RWPE2 (cell line): Measurements from ENCODE around the gene KMT2A.

Source experiments
- ATAC-seq: fragments of 200-7000 bp; cut with Tn5 transposase; 3 replicates; pipeline ENCODE4 v1.9.1; 2021; ENCODE audit warnings: low read depth
- DNase-seq: peaks from one replicate; pipeline ENCODE4 v3.0.0-alpha.2; 2020; ENCODE audit warnings: low spot score
- H3K27ac ChIP-seq: fragments of 450-650 bp; 2 replicates; pipeline ENCODE4 v1.5.1; 2017; ENCODE audit warnings: mild to moderate bottlenecking; ENCODE audit not compliant: poor library complexity, severe bottlenecking
- H3K27me3 ChIP-seq: fragments of 250-450 bp; sonication (Bioruptor Pico); 2 replicates; pipeline ENCODE4 v1.5.1; 2021; ENCODE audit warnings: mild to moderate bottlenecking, moderate library complexity; ENCODE audit not compliant: insufficient read depth, poor library complexity, severe bottlenecking
- H3K36me3 ChIP-seq: fragments of 250-450 bp; sonication (Bioruptor Pico); 2 replicates; pipeline ENCODE4 v1.5.1; 2020; ENCODE audit warnings: low read depth, mild to moderate bottlenecking, moderate library complexity
- H3K4me1 ChIP-seq: fragments of 250-450 bp; sonication (Bioruptor Pico); 2 replicates; pipeline ENCODE4 v1.5.1; 2021; ENCODE audit warnings: mild to moderate bottlenecking, moderate library complexity; ENCODE audit not compliant: insufficient read depth, poor library complexity, severe bottlenecking
- H3K4me3 ChIP-seq: fragments of 250-450 bp; sonication (Bioruptor Pico); 2 replicates; pipeline ENCODE4 v1.5.1; 2021; ENCODE audit warnings: mild to moderate bottlenecking, moderate library complexity; ENCODE audit not compliant: severe bottlenecking
- H3K9me3 ChIP-seq: fragments of 250-450 bp; sonication (Bioruptor Pico); 2 replicates; pipeline ENCODE4 v1.5.1; 2021; ENCODE audit warnings: mild to moderate bottlenecking, moderate library complexity; ENCODE audit not compliant: severe bottlenecking
- CTCF ChIP-seq: fragments of 450-650 bp; IDR thresholded peaks from one replicate; pipeline ENCODE4 v1.5.1; 2017; ENCODE audit warnings: mild to moderate bottlenecking, moderate library complexity; ENCODE audit not compliant: poor library complexity, severe bottlenecking

The KMT2A gene

GRCh38 chr11:118537409-118537980 is 101.2 kb downstream of the KMT2A start:
- DNase-seq (no peak), ATAC-seq (no peak)
- H3K9me3 ChIP-seq: no peaks in the 10 kb centered on the region
- no peak overlapping the region for H3K4me3 ChIP-seq
- H3K27me3 ChIP-seq: no peaks in the 10 kb centered on the region
- no peak for TF ChIP-seq CTCF
- H3K36me3 ChIP-seq: no peaks in the 10 kb centered on the region
- H3K27ac ChIP-seq: no peak overlapping the region
- H3K4me1 ChIP-seq: no peaks in the 10 kb centered on the region

GRCh38 chr11:118544010-118544646 is 107.8 kb downstream of the KMT2A start:
- Histone ChIP-seq H3K4me1 (no peaks in the 10 kb centered on the region), H3K36me3 (peaks cover 17% of the 10 kb centered on the region), H3K27me3 (no peaks in the 10 kb centered on the region), H3K4me3 (no peak overlapping the region), H3K27ac (no peak overlapping the region), H3K9me3 (no peaks in the 10 kb centered on the region)
- no peak for TF ChIP-seq CTCF
- no peak for ATAC-seq
- no peak for DNase-seq

GRCh38 chr11:118544647-118545010 is 108.3 kb downstream of the KMT2A start:
- ATAC-seq: no peak
- no peak for TF ChIP-seq CTCF
- no peaks in the 10 kb centered on the region for H3K27me3 ChIP-seq
- H3K9me3 ChIP-seq: no peaks in the 10 kb centered on the region
- H3K4me1 ChIP-seq: no peaks in the 10 kb centered on the region
- no peak overlapping the region for H3K27ac ChIP-seq
- peaks cover 17% of the 10 kb centered on the region for H3K36me3 ChIP-seq
- no peak for DNase-seq
- no peak overlapping the region for H3K4me3 ChIP-seq

- Histone ChIP-seq H3K27ac (no peak overlapping the region), H3K9me3 (no peaks in the 10 kb centered on the region), H3K36me3 (peaks cover 24% of the 10 kb centered on the region), H3K4me1 (no peaks in the 10 kb centered on the region), H3K4me3 (no peak overlapping the region), H3K27me3 (no peaks in the 10 kb centered on the region)
- ATAC-seq (no peak), DNase-seq (no peak)
- no peak for TF ChIP-seq CTCF
Observed at GRCh38 chr11:118545533-118545932, 109.2 kb downstream of the KMT2A start.

GRCh38 chr11:118547132-118547531 is 110.8 kb downstream of the KMT2A start:
- no peak for ATAC-seq
- H3K36me3 ChIP-seq: peaks cover 33% of the 10 kb centered on the region
- no peaks in the 10 kb centered on the region for H3K4me1 ChIP-seq
- TF ChIP-seq CTCF: no peak
- no peaks in the 10 kb centered on the region for H3K9me3 ChIP-seq
- H3K4me3 ChIP-seq: no peak overlapping the region
- H3K27ac ChIP-seq: no peak overlapping the region
- no peak for DNase-seq
- no peaks in the 10 kb centered on the region for H3K27me3 ChIP-seq
